ENCODE data around the gene CABP4. TPM values are rescaled to one million over a fixed set of nuclear protein-coding genes. Genes with fewer than 3 reads are reported as not detected.

CABP4 gene
- polyA plus RNA-seq, 3 donors: 0.26 to 1.2 (median 0.55) TPM

DNA sequence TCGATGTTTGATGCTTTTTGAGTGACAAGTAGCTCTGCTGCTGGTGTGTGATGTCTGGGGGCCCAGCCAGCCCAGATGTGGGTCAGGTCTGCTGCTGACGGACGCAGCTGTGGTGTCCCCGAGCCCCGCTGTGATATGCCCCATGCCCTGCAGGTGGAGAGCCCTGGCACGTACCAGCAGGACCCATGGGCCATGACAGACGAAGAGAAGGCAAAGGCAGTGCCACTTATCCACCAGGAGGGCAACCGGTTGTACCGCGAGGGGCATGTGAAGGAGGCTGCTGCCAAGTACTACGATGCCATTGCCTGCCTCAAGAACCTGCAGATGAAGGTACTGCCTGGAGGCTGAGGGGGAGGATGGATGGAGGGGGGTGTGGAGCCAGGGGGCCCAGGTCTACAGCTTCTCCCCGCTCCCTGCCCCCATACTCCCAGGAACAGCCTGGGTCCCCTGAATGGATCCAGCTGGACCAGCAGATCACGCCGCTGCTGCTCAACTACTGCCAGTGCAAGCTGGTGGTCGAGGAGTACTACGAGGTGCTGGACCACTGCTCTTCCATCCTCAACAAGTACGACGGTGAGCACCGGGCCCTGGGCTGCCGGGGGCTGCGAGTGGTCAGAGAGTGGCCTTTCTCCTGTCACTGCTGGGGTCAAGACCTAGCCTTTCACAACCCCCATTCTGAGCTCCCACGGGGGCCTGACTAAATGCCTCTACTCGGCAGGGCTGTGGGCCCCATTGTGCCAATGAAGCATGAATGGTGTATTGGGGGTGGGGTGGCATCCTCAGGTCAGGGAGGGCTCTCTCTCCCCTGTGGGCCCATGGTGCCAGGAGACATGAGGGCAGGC is 35.0 kb downstream of the CABP4 start:
- DNase-seq (ENCODE audit: extremely low read depth in 1 of 11, low read depth in 9 of 11, low spot score in 4 of 11): no peak

DNA sequence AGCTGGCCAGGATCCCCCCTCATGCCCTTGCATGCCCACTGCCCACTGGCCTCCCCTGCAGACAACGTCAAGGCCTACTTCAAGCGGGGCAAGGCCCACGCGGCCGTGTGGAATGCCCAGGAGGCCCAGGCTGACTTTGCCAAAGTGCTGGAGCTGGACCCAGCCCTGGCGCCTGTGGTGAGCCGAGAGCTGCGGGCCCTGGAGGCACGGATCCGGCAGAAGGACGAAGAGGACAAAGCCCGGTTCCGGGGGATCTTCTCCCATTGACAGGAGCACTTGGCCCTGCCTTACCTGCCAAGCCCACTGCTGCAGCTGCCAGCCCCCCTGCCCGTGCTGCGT is 35.5 kb downstream of the CABP4 start:
- no peak for DNase-seq (ENCODE audit: extremely low read depth in 1 of 11, low read depth in 9 of 11, low spot score in 4 of 11)

DNA sequence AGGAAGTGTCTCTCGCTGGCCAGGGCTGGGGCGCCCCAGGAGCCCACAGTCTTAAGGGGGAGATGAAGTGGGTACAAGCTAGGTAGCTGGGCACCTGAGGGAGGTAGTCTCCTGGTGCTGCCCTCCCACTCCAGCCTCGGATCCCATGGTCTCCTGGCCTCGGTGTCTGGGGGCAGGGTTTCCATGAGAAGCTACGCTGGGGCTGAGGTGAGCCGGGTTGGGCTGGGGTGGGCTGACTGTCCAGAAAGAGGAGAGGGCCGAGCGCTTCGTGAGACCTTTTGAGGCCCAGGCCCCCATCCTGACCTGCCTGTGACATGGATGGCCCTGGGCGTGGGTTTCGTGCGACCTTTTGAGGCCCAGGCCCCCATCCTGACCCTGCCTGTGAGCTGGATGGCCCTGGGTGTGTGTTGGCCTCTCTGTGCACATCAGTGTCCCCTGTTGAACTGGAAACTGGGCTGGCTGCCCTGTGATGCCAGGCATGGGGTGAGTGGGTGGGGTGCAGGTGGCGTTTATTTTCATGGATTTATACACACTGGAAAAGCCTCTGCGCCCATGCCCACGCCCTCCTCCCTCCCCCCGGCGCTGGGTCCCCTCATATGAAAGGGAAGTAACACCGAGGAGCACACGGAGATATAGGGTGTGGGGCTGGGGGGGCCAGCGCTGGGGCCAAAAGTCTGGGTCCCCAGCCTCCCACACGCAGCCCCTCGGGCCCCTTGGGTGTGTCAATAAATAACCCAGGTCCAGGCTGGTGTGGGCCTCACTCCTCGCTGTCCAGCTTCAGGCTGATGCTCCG is 36.3 kb downstream of the CABP4 start:
- DNase-seq (ENCODE audit: extremely low read depth in 1 of 11, low read depth in 9 of 11, low spot score in 4 of 11): no peak

DNA sequence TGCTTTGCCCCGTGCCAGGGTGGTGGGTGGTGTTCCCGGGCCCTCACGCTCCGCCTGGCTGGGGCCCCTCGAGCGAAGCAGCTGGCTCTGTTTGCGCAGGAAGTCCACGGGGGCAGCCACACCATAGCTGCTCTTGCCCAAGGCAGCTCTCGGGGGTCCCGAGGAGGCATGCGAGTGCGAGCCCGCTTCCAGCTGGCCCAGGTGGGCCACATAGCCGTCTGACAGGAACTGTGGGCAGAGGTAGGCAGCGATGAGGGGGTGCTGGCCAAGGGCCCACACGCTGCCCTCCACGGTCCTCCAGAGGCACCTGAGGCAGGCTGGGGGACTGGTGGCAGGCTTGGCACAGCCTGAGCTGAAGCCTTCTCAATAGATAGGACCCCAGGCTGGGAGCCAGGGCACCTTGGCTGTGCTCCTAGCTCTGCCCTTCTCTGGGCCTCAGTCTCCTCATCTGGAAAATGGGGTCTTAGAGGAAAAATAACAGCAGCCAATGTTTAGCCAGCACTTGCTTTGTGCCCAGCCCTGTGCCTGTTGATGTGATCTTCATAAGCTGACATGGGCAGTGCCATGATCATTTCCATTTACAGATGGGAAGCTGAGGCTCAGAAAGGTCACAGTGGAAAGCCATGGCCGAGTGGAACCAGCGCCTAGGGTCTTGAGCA is 37.0 kb downstream of the CABP4 start:
- DNase-seq (ENCODE audit: extremely low read depth in 1 of 11, low read depth in 9 of 11, low spot score in 4 of 11): no peak

DNA sequence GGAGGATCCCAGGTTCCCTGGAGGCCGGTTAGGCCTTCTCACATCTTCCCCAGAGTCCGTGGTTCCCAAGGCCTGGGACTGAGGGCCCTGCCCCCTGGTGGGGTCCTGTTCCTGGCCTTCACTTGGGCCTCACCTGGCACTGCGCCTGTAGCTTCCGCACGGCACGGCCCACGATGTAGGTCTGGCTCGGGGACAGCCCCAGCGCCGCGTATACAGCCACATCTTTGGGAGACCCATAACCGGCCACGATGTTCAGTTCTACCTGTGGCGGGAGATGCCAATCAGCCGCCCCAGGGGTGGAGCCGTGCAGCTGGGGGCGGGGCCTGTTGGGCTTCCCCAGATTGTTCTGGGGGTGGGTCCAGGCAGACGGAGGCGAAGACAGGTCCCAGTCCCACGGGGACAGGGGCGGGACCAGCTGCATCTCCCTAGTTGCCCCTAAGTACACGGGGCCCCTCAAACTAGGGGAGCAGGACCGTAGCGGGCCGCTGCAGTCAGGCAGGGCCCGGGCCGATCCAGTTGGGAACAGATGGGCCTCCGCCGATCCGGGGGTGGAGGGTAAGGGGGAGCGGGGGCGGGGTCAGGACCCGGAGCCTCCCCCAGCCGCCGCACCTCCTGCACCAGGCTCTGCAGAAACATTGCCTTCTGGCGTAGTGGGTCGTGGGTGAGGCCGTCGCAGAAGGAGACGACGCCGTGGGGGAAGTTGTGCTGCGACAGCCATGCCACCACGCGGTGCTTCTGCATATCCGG is 37.8 kb downstream of the CABP4 start:
- no peak for DNase-seq (ENCODE audit: extremely low read depth in 1 of 11, low read depth in 9 of 11, low spot score in 4 of 11)

DNA sequence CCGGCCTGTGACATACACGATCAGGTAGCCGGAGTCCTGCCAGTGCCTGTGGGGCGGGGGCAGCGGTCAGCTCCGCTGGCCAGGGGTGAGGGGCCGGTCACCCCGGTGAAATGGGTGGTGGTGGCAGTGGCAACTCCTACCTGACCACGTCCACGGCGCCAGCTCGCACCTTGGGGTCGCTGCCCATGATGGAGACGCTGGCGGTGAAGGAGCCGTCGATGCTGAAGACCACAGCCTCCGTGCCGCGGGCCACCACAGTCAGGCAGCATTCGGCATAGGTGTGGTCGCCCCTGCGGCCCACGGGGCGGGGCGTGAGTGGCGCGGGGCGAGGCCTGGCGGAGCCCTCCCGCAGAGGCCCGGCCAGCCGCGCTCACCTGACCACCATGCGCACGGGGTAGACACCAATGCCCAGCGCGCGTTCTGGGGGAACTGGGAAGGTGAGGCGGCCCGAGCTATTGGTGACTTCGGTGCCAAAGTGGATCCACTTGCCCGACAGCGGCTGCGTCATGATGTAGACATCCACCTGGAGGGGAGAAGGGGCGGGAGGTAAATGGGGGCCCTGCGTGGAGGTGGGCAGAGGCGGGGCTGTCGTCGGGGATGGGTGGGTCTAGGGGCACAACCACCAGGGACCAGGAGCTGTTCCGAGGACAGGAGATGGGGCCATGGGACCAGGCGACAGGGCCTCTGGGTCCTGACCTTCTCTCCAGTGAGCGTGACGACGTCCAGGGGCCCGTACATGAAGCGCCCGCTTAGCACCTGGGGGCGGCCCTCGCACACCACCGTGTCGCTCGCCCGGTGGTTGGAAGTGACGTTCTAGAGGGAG is 38.6 kb downstream of the CABP4 start:
- no peak for DNase-seq (ENCODE audit: extremely low read depth in 1 of 11, low read depth in 9 of 11, low spot score in 4 of 11)

DNA sequence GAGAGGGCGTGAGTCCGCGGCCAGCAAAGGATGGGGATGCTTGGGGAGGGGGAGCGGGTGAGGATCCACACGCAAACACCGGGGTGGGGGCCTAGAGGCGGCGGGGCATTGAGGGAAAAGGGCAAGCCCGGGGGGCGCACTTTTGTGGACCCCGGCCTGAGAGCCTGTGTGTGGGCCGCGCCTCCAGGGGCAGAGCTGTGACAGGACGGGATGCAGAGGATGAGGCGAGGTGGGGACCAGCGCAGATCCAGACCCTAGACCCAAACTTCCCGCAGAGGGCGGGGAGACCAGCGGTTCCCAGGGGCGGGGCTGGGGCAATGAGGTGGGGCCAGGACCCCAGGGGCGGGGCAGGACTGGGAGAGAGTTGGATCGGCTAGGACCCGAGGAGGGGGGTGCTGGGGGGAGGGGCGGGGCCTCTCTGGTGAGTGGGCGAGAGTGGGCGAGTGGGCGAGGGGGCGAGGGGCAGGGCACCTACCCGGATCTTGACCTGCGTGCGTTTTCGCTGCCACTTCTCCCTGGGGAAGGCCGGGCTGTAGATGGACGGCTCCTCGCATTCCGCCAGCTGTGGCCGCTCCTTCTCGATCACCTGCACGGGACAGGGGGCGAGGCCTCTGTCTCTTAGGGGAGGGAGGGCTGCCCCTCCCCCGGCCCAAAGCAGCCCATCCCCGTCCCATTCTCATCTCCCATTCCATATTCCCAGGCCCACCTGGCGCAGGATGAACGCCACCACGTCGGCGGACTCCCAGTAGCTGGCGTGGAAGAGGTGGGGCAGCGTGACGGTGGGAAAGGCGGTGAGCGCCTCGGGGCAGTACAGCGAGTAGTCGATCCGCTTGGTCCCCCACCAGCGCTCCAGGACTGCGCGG is 39.4 kb downstream of the CABP4 start:
- DNase-seq (ENCODE audit: extremely low read depth in 1 of 11, low read depth in 9 of 11, low spot score in 4 of 11): no peak

DNA sequence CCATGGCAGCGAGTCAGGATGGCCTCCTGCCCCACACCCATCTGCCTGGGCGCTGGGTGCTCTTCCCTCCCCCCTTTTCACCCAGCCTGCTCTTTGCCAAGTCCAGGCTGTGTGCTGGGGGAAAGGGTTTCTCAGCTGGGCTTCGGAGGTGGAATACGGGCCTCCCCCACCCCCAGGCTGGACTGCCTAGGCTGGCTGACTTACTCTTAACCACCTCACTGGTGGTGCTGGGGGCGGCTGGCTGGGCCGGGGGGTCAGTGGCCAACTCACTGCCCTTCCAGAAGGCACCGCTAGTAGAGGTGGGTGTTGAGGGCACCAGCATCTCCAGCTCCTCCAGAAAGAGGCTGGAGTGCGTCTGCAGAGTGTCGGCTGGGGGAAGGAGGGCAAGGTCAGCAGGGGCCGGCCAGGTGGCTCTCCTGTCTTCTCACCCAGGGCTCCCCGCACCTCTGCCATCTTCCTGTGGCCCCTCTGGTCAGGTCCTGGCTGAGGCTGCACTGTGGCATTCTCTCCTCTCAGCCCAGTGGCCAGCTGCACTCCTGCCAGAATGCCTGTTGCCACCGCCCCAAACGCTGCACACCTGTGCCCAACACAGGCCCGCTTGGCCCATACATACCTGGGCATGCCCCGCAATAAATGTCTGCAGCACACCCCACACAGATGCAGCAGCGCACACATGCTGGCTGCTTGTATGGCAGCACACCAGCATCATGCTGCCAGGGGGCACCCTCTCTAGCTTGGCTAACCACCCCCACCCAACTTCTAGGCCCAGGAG is 40.3 kb downstream of the CABP4 start:
- DNase-seq (ENCODE audit: extremely low read depth in 1 of 11, low read depth in 9 of 11, low spot score in 4 of 11): no peak

DNA sequence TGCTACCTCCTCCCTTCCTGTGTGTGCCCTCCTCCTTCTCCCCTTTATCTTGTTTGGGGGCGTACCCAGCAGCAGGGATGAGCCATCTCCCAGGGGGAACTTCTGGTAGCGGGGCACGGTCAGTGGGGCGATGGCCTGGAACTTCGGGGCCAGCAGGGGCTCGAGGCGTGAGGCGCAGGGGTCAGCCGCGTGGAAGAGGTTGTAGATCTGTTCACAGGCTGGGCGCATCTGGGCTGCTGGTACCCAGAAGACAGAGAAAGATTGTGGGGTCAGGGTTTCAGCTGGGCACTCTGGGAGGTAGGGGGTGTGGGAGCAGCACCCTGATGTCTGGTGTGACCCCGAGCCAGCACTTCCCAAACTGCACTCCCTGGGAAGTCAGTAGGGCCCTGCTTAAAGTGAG is 41.0 kb downstream of the CABP4 start:
- no peak for DNase-seq (ENCODE audit: extremely low read depth in 1 of 11, low read depth in 9 of 11, low spot score in 4 of 11)

DNA sequence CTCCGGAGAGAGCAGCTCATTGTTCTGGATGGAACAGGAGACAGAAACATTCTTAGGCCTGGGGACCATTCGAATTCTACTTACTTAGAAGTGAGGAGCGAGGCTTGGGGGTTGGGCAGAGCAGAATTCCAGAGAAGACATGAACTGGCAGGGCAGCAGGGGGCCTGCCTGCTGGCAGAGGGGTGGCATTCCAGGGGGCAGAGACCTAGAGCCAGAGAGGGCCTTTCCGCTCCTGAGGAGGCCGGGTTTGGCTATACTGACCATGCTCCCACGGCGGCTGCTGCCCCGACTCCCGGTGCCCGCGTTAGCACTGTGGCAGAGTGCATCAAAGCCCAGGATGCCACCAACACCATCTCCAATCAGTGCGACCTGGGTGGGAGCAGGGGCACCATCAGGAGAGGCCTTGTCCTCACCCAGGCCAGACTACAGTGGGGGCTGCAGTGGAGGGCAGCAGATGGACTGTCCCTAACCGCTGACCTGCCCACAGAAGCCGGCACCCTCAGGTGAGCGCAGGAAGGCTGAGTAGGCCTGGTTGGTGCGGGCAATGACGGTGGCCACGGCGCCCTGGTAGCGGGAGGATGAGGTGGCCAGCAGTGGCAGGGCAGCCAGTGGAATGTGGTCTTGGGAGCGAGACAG is 42.6 kb downstream of the CABP4 start:
- no peak for DNase-seq (ENCODE audit: extremely low read depth in 1 of 11, low read depth in 9 of 11, low spot score in 4 of 11)

DNA sequence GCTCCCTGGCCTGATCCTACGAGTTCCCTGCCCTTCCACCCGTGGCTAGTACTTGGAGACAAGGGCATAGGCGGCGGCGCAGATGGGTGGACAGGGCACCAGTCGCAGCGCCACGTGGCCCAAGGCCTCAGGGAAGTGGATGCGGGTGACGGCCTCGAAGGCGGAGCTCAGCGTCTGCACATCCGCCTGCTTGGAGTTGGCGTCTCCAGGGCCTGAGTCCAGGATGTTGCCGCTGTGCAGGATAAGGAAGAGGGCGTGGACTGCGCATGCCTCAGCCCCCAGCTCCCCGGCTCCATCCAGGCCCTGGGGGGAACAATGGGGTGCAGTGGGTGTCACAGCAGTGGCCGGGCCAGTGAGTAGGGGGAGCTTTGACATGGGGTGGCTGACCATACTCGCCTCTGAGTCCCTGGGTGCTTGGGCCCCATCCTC is 43.4 kb downstream of the CABP4 start:
- DNase-seq (ENCODE audit: extremely low read depth in 1 of 11, low read depth in 9 of 11, low spot score in 4 of 11): no peak

DNA sequence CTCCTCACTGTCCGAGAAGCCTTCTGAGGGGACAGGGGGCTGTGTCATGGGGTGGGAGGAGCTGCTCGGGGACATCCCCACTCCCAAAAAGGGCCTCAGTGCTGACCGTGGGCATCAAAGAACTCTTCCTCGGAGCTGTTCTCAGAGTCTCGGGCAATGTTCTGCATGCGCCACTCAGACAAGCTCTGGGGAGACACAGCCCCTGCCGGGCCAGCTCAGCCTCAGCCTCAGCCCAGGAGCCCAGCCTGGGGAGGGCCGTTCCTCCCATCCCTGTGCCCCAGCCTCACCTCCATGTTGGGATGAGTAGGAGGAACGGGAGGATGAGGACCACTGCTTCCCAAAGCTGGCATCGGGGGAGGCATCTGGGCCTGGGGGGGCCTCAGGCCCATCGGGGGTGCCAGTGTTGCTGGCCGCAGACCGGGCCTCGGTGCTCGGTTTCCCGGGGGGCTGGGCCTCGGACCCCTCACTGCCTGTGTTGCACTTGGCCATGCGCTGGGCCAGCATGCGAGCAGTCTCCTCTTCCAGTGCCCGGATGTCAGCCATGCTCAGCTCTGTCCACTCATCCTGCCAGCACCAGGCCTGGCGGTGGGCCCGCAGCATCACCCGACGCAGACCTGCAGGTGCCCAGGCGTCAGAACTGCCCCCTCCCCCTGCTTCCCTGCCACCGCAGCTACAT is 44.8 kb downstream of the CABP4 start:
- DNase-seq (ENCODE audit: extremely low read depth in 1 of 11, low read depth in 9 of 11, low spot score in 4 of 11): no peak

DNA sequence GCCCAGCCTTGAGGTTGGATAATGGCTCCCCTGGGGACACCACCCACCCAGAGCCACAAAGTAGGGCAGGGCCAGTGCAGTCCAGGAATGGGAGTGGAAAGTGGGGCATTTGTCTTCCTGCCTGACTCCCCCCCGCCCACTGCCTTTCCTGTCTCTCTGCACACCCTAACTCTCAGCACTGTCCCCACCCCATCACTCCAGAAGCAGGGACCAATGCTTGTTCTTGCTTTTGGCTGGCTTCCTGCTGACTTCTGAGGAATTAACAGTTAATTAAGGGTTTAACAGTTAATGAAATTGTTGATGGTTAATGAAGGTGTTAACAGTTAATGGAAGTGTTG is 45.3 kb downstream of the CABP4 start:
- no peak for DNase-seq (ENCODE audit: extremely low read depth in 1 of 11, low read depth in 9 of 11, low spot score in 4 of 11)

DNA sequence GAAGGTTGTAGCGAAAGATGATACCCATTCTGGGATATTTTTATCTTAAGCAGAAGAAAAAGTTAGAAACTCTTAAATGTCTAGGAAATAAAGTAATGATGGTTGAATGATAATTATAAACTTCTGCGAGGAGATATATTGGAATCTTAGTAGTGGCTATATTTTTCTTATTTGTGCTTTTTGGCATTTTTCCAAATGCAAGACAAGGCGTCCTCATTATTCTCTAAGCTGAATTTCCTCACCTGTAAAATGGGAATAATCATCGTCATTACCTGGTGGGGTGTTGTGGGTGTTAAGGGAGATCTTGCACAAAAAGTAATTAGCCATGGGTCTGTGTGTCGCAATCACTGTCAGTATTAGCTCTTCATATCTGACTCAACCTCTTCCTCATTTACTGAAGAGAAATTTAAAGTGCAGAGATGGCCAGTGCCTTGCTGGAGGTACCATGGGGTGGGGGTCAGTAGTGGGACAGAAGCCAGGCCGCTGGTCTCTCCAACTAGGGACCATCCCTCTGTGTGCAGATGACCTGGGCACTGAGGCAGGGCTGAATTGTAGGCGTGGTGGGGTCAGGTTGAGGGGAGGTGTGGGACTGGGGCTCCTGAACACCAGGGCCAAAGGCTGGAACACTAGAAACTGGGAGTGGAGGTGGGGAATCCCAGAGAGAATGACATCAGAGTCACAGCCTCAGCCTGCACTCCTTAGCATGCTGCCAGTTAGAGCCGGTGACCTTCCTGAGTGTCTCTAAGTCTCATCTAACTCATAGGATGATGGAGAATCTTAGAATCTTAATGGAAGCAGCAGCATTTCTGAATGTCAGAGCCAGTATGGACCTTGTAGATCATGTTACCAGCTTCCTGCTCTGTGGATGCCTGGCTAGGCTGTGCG is 45.9 kb downstream of the CABP4 start:
- no peak for DNase-seq (ENCODE audit: extremely low read depth in 1 of 11, low read depth in 9 of 11, low spot score in 4 of 11)

DNA sequence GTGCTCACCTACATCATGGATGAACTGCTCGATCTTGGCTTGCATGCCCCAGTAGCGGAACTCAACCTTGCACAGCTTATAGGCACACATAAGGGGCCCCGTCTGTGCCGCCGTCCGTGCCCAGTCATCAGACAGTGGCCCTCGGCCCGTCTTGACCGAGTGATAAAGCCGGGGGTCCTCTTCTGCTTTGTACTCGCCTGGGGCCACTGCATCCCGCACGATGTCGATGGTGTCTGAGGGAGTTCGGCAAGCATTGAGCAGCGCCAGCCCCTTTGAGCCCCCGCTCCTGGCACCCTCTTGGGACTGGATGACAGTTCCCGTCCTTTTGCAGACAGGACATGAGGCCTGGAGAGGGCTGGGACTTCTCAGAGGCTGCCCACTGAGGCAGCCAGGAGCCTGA is 46.7 kb downstream of the CABP4 start:
- no peak for DNase-seq (ENCODE audit: extremely low read depth in 1 of 11, low read depth in 9 of 11, low spot score in 4 of 11)

Data from renal cortex interstitium (tissue), 11 donors.